ENCODE results near the gene REPIN1.

Gene REPIN1

DNA sequence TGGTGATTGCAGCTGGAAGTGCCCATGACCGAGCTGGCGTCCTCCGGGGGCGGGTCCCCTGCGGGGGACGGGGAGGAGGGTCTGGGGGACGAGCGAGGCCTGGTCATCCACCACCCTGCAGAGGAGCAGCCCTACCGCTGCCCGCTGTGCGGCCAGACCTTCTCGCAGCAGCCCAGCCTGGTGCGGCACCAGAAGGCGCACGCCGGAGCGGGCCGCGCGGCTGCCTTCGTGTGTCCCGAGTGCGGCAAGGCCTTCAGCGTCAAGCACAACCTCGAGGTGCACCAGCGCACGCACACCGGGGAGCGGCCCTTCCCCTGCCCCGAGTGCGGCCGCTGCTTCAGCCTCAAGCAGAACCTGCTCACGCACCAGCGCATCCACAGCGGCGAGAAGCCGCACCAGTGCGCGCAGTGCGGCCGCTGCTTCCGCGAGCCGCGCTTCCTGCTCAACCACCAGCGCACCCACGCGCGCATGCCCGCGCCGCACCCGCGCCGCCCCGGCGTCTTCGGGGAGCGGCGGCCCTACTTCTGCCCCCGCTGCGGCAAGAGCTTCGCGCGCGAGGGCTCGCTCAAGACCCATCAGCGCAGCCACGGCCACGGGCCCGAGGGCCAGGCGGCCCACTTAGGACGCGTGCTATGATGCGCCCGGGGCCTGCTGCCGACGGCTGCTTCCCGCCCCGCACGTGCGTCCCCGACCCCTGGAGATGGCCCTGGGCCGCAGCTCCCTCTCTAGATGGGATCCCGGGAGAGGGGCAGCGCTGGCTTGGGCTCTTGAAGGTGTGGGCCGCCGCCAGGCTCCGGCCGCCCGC, 39.2 kb downstream of the REPIN1 start:
- DNase-seq (ENCODE audit: low read depth), result no peak

DNA sequence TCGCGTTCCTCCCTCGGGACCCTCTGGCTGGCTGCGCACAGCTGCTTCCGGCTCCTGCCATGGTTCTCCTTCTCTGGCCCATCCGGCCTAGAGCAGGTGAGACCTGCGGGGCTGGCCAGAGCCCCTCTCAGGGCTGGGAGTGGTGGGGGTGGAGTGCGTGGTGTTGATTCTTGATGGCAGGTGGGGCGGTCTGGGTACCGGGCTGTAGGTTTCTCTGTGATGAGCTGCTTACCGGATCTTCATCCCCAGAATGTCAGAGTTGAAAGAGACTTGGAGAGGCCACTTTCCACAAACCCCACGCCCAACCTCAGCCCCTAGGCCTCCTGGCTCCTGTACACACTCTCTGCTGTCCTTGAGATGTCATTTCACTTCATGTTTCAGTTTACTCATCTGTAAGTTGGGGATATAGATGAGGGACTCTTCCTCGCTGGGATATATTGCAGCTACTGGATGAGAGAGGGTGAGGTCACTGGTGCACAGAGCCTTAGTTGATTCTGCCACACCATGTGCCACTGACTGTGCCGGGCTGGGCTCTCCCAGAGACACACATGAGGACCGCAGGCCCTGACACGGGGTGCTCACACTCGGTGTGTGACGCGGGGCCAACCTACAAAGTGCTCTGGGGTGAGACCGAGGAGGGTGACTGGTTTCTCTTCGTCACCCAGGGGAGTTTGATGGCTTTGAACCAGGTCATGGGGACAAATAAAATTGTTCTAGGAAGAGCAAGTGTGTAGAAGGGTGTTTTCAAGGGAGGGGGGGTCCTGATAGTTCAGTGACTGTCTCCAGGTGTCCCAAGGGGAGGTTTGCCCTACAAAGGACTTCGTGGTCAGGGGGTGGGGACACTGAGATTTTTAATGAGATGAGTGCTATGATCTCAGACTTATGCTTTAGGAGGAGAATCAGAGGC, 40.0 kb downstream of the REPIN1 start:
- DNase-seq (ENCODE audit: low read depth), result no peak

DNA sequence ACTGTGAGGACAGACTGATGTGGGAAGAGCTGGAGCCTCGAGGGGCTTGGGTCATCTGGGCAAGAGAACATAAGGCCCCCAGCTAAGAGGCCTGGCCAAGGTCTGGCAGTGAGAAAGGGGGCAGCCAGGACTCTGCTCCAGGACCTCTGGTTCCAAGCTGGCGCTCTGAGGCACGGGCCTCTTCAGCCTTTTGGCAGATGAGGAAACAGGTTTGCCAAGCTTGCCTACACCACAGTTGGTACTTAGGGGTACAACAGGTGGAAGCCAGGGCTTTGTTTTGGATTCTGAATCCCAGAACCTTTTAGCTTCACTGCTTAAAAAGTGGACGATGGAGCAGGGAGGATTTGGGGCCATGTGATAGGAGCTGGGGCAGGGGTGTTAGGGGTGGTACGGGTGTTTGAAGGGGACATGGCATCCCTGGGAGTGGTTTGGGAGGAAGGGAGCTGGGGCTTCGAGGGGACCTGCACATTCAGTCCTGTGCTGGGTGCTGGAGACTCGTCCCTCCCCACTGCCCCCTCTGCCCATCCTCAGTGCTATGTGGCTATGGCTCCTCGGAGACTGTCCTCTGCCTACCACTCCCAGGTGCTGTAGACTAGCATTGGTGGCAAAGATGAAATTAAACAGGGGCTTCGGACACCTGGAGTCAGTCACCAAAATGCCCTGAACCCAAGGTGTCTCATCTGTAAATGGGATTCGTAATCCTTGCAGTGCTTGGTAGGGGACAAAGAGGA, 40.8 kb downstream of the REPIN1 start:
- DNase-seq (ENCODE audit: low read depth), result no peak

DNA sequence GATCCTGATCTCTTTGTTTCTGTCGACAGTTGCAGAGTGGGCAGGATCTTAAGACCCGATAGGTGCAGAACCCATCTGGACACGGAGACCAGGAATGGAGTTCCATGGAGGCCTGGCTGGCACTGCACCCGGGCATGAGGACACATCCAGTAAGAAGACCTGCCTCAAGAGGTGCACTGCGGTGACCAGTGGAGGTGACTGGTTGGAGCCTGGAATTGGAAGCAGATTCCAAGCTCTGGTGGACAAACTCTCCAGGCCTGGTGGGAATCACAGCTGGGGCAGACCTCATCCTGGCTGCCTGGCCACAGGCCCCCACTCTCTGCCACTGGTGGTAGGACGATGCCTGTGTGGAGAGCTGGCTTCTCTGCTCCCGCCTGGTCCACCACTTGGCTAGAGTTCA, 41.5 kb downstream of the REPIN1 start:
- DNase-seq (ENCODE audit: low read depth), result no peak

DNA sequence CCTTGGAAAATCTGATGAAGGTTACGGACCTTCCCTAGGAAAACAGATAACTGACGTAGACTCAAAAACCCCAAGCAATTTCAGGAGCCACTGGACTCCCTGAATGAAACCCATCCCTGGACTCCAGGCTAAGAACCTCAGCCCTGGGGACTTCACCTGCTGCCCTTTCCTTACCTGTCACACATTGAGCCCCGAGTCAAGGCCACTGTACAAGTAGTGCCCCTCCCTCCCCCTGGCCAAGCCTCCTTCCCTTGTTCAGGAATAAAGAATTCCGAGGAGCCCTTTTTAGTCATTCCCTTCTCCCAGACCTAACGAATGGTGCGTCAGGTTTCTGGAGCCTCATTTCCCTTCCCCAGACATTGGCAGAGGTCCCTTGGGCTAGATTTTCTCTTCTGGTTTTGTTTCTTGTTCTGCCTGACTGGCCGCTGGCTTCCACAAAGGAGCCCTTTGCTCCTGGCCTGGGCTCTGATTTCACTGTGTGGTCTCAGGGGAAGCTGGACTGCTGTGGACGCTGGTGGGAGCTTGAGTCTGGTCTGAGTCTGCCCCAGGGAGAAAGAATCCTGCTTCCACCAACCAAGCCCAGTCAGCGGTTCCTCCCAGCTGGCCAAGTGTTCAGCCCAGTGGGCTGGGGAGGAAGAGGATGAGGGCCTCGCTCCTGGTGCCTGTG, 42.2 kb downstream of the REPIN1 start:
- DNase-seq (ENCODE audit: low read depth), result no peak

DNA sequence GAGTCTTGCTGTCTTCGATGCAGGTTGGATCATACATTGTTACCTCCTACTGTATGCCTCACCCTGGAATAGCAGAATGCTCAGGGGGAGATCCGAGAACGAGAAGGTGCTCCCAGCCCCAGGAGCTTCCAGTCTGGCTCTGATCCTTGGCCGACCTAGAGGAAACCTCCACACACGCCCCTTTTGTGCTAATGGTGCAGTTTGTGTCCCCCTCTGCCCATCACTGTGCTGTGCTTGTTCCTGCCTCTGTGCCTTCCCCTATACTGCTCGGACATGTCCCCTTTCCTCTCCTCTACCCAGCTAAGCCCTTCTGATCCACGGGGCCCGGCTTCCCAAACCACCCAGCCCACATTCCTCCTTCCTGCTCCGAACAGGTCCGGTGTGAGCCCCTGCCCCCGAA, 43.0 kb downstream of the REPIN1 start:
- DNase-seq (ENCODE audit: low read depth), result no peak

DNA sequence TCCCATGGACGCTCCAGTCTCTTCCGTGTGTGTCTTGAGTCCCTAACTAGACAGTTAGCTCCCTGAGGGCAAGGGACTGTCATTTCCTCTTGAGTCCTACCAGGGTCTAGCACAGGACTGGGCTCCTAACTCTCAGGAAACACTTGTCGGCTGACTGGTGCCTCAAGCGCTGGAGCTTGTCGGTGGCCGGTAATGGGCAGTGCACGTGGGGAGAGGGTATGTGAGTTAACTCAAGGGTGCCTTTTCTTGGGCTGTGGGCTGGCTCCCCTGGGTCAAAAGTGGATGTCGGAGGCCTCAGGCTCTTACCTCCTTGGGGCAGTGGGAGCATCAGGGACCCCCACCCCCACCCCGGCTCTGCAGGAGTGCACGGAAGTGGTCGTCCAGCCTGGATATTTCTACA, 43.4 kb downstream of the REPIN1 start:
- DNase-seq (ENCODE audit: low read depth), result no peak

DNA sequence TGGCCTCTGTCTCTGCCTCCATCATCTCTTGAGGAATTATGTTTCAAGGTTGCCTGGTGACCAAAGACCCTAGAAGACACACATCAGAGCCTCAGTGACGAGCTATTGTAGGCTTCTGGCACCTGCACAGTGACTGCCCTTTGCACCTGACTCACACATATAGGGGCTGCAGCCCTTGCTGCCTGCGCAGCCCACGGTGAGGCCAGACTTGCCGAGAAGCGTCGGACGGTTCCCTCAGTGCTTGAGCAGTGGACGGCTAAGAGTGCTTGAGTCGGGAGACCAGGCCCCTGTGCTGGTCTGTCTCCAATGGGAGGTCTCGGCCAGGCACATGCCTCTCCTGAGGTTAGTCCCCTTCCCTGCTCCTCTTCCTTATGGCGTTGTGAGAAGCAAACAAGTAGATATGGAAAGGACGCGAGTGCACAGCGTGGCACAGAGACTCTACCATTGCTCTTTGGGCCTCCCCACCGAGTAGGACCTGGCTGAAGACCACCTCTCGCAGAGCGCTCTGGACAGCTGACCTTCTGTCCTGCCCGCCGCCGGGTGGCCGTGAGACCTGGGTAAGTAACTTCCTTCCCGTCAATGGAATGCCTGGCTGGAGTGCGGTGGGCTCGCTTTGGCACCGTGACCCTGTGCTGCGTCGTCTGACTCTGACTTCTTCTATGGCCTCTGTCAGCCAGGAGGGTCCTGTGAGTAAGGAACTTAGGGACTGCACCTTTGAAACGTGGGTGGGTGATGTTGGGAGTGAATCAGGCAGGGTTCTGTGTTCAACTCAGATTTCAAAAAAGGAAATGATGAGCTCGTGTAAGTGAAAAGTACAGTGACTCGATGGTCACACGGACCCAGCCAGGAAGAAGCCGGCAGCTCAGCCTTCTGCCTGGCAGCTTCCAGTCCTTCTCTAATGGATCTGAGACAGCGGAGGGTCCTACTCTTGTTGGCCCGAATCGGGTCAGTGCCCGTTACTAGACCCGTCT, 44.2 kb downstream of the REPIN1 start:
- DNase-seq (ENCODE audit: low read depth), result no peak

DNA sequence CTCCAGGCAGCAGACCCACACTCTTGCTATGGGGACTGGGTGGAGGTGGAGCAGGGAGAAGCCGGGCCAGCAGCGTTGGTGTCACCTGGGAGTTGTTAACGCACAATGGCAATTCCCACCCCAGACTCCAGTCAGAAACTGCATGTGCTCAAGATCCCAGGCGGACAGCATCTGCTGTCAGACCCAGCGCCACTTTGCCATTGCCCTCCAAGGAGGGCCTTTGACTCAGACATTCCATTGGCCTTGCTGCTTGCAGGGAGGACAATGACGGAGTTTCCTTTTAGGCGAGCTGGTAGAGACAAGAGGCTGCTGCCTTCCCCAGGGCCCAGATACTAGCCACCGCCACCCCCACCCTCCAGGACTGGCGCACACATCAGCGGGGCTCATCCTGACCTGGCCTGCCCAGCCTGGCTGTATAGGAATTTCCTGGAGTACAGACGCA, 45.0 kb downstream of the REPIN1 start:
- DNase-seq (ENCODE audit: low read depth), result no peak

DNA sequence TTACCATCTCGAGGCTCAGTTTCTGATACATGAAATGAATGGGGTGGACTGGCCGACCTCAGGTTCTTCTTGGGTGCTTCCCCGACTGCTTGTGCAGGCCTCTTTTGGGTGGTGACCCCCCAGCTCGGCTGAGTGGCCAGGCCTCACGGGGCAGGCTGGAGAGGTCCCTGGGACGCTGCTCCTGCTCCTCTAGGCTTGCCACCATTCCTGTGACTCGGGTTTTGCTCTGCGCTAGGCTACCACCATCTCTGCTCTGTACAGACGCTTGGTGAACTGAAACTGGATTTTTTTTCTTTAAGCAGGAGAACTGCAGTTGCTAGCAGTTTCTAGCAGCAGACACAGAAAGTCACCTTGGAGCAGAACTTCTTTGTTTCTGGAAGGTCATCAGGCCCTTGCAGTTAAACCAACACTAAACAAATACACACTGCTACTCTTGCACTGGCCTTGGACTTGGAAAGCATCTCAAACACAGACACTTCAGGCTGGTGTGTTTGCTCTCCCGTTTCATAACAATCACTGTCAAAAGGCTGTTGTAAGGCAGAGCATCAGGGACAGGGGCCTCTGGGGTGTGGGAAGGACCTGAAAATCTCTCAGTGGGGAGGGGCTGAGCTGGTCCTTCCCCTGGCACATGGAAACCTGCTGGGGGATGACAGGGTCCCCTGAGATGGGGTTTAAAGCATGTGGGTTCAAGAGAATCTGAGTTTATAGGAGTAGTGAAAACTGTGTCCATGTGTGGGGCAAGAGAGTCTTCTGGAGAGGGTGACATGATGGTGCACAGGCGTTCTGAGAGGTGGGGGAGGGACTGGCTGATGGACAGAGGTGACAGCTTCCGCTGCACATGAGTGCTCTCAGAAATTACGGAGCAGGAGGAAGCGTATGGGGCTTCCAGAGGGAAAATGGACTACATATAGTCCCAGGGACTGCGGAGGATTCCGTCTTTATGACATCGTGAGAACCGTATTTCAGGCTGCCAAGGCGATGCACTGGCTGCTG, 46.8 kb downstream of the REPIN1 start:
- no peak for DNase-seq (ENCODE audit: low read depth)

DNA sequence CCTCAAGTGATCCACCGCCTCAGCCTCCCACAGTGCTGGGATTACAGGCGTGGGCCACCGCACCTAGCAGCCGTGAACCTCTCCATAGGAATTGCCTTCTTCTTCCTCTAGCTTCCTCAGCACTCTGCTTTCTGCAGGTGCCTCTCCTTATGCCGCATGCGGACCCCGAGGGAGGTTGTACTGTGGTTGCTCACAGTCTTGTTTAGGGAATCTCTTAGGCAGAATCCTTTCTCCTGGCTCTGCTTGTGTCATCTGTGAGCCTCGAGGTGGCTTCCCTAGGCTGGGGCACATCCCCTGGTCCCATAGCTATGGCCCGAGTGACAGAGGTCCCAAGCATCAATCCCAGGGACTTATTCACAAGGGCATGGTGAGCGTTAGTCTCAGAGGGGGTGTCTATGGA, 48.6 kb downstream of the REPIN1 start:
- DNase-seq (ENCODE audit: low read depth), result no peak

DNA sequence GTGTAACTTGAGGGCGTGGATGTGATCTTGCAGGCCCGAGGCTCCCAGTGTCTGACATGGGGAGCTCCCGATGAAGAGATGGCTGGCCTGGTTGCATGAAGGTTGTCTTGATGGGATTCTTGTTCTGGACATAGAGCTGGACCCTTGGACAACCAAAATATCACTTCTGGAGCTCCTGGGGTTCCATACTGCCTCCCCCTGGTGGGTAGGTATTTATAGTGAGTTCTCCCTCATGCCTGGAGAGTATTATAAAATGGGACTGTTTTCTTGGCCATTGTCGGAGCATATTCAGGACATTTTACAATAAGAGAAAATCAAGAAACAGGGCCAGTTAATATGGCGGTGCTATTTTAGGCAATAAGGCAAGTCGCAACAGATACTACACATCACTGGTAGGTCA, 49.2 kb downstream of the REPIN1 start:
- DNase-seq (ENCODE audit: low read depth), result no peak

DNA sequence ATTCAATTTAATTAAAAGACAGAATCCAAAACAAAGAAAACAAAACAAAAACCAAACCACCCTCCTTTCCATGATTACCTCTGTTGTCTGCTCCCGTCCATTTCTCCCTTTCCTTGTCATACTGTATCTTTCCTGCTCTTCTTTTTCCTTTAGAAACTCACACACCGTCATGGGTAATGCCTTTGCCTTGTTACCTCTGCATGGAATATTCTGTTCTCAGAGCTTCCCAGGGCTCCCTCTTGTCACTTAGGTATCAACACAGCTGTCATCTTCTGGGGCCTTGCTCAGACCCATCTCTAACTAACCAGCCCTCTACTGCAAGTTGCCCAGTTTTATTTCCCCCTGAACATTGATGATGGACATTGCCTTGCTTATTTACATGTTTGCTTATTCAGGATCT, 51.6 kb downstream of the REPIN1 start:
- DNase-seq (ENCODE audit: low read depth), result no peak

DNA sequence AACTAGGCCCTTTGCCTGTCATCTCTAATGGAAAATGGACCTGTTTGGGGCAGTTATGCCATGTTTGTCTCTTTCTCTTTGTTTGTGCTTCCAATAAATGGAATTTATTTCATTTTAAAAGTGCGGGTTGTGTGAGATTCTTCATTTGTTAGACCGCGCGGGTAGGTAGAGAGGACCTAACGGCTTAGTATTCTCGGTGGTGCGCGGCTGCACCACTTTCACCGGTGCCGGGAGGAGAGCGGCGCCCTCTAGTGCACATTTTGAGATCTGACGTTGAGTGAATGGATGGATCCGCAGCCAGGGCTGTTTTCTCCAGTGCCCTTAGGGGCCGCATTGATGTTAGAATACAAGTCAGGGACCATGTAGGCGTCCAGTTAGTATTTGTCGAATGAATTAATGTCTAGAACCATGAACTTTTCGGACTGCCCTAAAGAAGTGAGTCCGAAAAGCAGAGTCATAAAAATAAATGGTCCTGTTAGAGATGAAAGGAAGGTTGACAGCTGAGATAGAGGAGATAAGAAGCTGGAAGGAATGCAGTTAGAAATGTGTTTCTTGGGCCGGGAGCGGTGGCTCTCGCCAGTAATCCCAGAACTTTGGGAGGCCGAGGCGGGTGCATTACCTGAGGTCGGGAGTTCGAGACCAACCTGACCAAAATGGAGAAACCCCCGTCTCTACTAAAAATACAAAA, 52.5 kb downstream of the REPIN1 start:
- no peak for DNase-seq (ENCODE audit: low read depth)

DNA sequence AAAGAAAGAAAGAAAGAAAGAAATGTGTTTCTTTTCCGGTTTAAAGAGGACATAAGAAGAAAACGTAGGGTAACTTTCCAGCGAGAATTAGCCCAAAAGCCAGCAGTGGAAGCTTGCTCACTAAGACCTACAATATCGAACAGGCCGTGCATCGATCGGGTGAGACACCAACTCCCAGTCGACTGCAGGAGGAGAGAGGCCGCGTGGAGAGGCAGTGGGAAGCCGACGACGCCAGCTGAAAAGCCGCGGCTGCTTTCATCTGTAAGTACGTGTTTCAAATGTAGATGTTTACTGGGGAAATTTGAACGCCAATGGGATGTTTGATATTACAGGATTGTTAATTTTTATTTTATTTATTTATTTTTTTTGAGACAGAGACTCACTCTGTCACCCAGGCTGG, 53.2 kb downstream of the REPIN1 start:
- no peak for DNase-seq (ENCODE audit: low read depth)

All from HS-5 (cell line).